ENCODE results near the gene GCK. TPM values are rescaled to one million over a fixed set of nuclear protein-coding genes. Genes with fewer than 3 reads are reported as not detected.

The GCK gene
- polyA plus RNA-seq, 1 of the 3 experiments (the other 2 are of a cell fraction), result 1.6 TPM

GRCh38 chr7:44163591-44163990 is 25.6 kb downstream of the GCK start:
- ChIA-PET CTCF (interaction anchor here (0.7 to 1.4 kb wide), 5 partner anchors 30 to 91 kb away, joined by 3 to 5 read pairs (median 4); partner anchors contain the start of gene POLD2), POLR2A (no interaction called here)
- Histone ChIP-seq H2AFZ (ENCODE audit: low read depth) (peak overlapping the region; percentile 39; the same call in 1 of the 2 replicates), H4K20me1 (ENCODE audit: insufficient read depth) (no peaks in the 10 kb centered on the region), H3K27me3 (ENCODE audit: insufficient read depth) (peaks cover 5% of the 10 kb centered on the region; the same call in 1 of the 2 replicates), H3K4me1 (ENCODE audit: control insufficient read depth in 1 of 2, insufficient read depth in 2 of 2, low read depth in 1 of 2, low read length in 1 of 2) (peaks cover 0 to 9% of the 10 kb centered on the region in 2 experiments; a peak in 3 of 4 replicates), H3F3A (replicated peaks; ENCODE audit: insufficient read depth) (peaks cover 3% of the 10 kb centered on the region), H3K79me2 (ENCODE audit: insufficient read depth) (no peaks in the 10 kb centered on the region), H3K4me2 (peak overlapping the region; percentile 13; the same call in 1 of the 2 replicates), H3K9ac (no peak overlapping the region), H3K9me3 (no peaks in the 10 kb centered on the region), H3K27ac (ENCODE audit: low read depth in 2 of 2, low read length in 1 of 2) (peak overlapping the region in 1 of 2 experiments; percentile 67; a peak in 2 of 4 replicates), H3K9me2 (no peaks in the 10 kb centered on the region), H3K36me3 (replicated peaks in 1 of 2; ENCODE audit: control insufficient read depth in 1 of 2, insufficient read depth in 2 of 2, low read length in 1 of 2) (no peaks in the 10 kb centered on the region), H3K4me3 (ENCODE audit: low read depth in 2 of 2, low read length in 1 of 2) (no peak overlapping the region)
- no peak for DNase-seq
- 5% methylated on average over 1 of the region's 1 CpG for WGBS (ENCODE audit: low lambda C conversion rate)
- TF ChIP-seq TEAD4 (IDR thresholded peaks at IDR 0.05; ENCODE audit: borderline replicate concordance, insufficient read depth) (peak; percentile 65), GABPA (IDR thresholded peaks at IDR 0.05; ENCODE audit: low read depth) (no peak), FOXJ3 (CRISPR knock-in tag; IDR thresholded peaks at IDR 0.05) (no peak), RFX5 (IDR thresholded peaks at IDR 0.05; ENCODE audit: low read length) (no peak), RCOR1 (IDR thresholded peaks at IDR 0.05; ENCODE audit: low read length) (no peak), NFIC (IDR thresholded peaks at IDR 0.05; ENCODE audit: borderline replicate concordance) (no peak), TAF1 (IDR thresholded peaks at IDR 0.05; ENCODE audit: borderline replicate concordance, low read depth, low read length) (0 out of 2 replicates have a peak, but pooled peaks have one; percentile 18), NRF1 (IDR thresholded peaks at IDR 0.05; ENCODE audit: low read depth, low read length) (no peak), ELF1 (IDR thresholded peaks at IDR 0.05) (no peak), RAD21 (IDR thresholded peaks at IDR 0.05; ENCODE audit: low read length) (no peak), FOSL2 (IDR thresholded peaks at IDR 0.05; ENCODE audit: borderline replicate concordance, low read depth) (no peak), JUND (IDR thresholded peaks at IDR 0.05) (no peak), FOXM1 (IDR thresholded peaks at IDR 0.05; ENCODE audit: low read depth) (no peak), SIN3A (IDR thresholded peaks at IDR 0.05; ENCODE audit: borderline replicate concordance, low read depth, low read length) (peak; percentile 12; the same call in 1 of the 2 replicates), EP300 (IDR thresholded peaks at IDR 0.05; ENCODE audit: borderline replicate concordance in 1 of 2, low read depth in 1 of 2, low read length in 1 of 2) (peak in 1 of 2 experiments; percentile 18; a peak in 1 of 4 replicates), TCF12 (IDR thresholded peaks at IDR 0.05) (peak; percentile 78), MEF2A (IDR thresholded peaks at IDR 0.05; ENCODE audit: borderline replicate concordance, low read depth) (no peak), GATA2 (CRISPR knock-in tag; IDR thresholded peaks at IDR 0.05) (no peak), YY1 (IDR thresholded peaks at IDR 0.05; ENCODE audit: low read depth) (no peak), CHD2 (IDR thresholded peaks at IDR 0.05; ENCODE audit: low read length, partially characterized antibody) (no peak), USF1 (IDR thresholded peaks at IDR 0.05; ENCODE audit: borderline replicate concordance, low read depth) (peak; percentile 24; the same call in 1 of the 2 replicates), MXI1 (IDR thresholded peaks at IDR 0.05; ENCODE audit: low read depth, low read length) (no peak)
- TF ChIP-seq, protein P1, sequence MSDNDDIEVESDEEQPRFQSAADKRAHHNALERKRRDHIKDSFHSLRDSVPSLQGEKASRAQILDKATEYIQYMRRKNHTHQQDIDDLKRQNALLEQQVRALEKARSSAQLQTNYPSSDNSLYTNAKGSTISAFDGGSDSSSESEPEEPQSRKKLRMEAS (IDR thresholded peaks at IDR 0.05; ENCODE audit: low read depth), result peak; percentile 93
- TF ChIP-seq, protein P2, sequence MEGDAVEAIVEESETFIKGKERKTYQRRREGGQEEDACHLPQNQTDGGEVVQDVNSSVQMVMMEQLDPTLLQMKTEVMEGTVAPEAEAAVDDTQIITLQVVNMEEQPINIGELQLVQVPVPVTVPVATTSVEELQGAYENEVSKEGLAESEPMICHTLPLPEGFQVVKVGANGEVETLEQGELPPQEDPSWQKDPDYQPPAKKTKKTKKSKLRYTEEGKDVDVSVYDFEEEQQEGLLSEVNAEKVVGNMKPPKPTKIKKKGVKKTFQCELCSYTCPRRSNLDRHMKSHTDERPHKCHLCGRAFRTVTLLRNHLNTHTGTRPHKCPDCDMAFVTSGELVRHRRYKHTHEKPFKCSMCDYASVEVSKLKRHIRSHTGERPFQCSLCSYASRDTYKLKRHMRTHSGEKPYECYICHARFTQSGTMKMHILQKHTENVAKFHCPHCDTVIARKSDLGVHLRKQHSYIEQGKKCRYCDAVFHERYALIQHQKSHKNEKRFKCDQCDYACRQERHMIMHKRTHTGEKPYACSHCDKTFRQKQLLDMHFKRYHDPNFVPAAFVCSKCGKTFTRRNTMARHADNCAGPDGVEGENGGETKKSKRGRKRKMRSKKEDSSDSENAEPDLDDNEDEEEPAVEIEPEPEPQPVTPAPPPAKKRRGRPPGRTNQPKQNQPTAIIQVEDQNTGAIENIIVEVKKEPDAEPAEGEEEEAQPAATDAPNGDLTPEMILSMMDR (IDR thresholded peaks at IDR 0.05), result no peak
- TF ChIP-seq, protein P3, sequence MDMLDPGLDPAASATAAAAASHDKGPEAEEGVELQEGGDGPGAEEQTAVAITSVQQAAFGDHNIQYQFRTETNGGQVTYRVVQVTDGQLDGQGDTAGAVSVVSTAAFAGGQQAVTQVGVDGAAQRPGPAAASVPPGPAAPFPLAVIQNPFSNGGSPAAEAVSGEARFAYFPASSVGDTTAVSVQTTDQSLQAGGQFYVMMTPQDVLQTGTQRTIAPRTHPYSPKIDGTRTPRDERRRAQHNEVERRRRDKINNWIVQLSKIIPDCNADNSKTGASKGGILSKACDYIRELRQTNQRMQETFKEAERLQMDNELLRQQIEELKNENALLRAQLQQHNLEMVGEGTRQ (IDR thresholded peaks at IDR 0.05; ENCODE audit: borderline replicate concordance, low read depth, low read length), result no peak
- TF ChIP-seq, protein P4, sequence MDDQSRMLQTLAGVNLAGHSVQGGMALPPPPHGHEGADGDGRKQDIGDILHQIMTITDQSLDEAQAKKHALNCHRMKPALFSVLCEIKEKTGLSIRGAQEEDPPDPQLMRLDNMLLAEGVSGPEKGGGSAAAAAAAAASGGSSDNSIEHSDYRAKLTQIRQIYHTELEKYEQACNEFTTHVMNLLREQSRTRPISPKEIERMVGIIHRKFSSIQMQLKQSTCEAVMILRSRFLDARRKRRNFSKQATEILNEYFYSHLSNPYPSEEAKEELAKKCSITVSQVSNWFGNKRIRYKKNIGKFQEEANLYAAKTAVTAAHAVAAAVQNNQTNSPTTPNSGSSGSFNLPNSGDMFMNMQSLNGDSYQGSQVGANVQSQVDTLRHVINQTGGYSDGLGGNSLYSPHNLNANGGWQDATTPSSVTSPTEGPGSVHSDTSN (IDR thresholded peaks at IDR 0.05), result peak; percentile 22

All from SK-N-SH (cell line).